Endothelial cell (in vitro differentiated cells): ENCODE measurements around the gene CARD6. TPM values are rescaled to one million over a fixed set of nuclear protein-coding genes. Genes with fewer than 3 reads are reported as not detected.
A peak's percentile ranks its signal among the peaks of the same experiment; 100 is the strongest.
"Not testable (repeated sequence)": the region's sequence is repeated elsewhere in the genome, so short reads cannot be mapped to it uniquely, and the experiment has no call there.

Source experiments
- DNase-seq: peaks from one replicate; pipeline ENCODE4 v3.0.0; 2021; ENCODE audit warnings: low spot score
- H3K27ac Mint-ChIP-seq: one replicate; pipeline ENCODE4 v1.8.0; 2021; ENCODE audit warnings: mixed read lengths, inconsistent platforms; ENCODE audit not compliant: unreplicated experiment
- H3K27me3 Mint-ChIP-seq: one replicate; pipeline ENCODE4 v1.8.0; 2021; ENCODE audit warnings: mild to moderate bottlenecking, moderate library complexity, mixed read lengths, inconsistent platforms; ENCODE audit not compliant: unreplicated experiment
- H3K36me3 Mint-ChIP-seq: one replicate; pipeline ENCODE4 v1.8.0; 2021; ENCODE audit warnings: mild to moderate bottlenecking, low read depth, mixed read lengths, inconsistent platforms; ENCODE audit not compliant: unreplicated experiment
- H3K4me1 Mint-ChIP-seq: one replicate; pipeline ENCODE4 v1.8.0; 2021; ENCODE audit warnings: mild to moderate bottlenecking, mixed read lengths, inconsistent platforms; ENCODE audit not compliant: unreplicated experiment
- H3K4me3 Mint-ChIP-seq: one replicate; pipeline ENCODE4 v1.8.0; 2021; ENCODE audit warnings: mild to moderate bottlenecking, mixed read lengths, inconsistent platforms; ENCODE audit not compliant: unreplicated experiment
- H3K9me3 Mint-ChIP-seq: one replicate; pipeline ENCODE4 v1.8.0; 2021; ENCODE audit warnings: mixed read lengths, inconsistent platforms; ENCODE audit not compliant: unreplicated experiment
- CTCF ChIP-seq: fragments of 200-600 bp; sonication (generic); IDR thresholded peaks from one replicate; pipeline ENCODE4 v1.5.0; 2021; ENCODE audit warnings: antibody characterized with exemption; ENCODE audit not compliant: unreplicated experiment
- long read RNA-seq: library from polyadenylated mRNA; unstranded; transcript quantifications from one replicate; pipeline ENCODE4 v2.0.0, GENCODE V29; 2020; ENCODE audit not compliant: unreplicated experiment
- total RNA-seq: library from RNA; stranded (reverse); fragmentation: NEBNext Ultra II Directional; extraction: Animal tissue kit (Norgen Biotek cat#: 25700); gene quantifications from one replicate; pipeline ENCODE4 v1.2.1, GENCODE V29; 2021; ENCODE audit not compliant: unreplicated experiment

The CARD6 gene
- total RNA-seq: 3.7 TPM
- long read RNA-seq, full-length matches to known transcripts: 1 of 1 reads
- long read RNA-seq, partial matches to known transcripts: 0 of 1 reads
- long read RNA-seq, other reads (novel, unspliced or antisense): 0 of 1 reads

- Mint-ChIP-seq H3K4me3 (peak within 1 kb of the TSS; percentile 76), H3K36me3 (no peaks in the 10 kb centered on the region), H3K27ac (peak within 1 kb of the TSS; percentile 96), H3K4me1 (peaks cover 13% of the 10 kb centered on the region), H3K9me3 (no peaks in the 10 kb centered on the region), H3K27me3 (peaks cover under 1% of the 10 kb centered on the region)
- DNase-seq: no peak
- no peak for TF ChIP-seq CTCF
Measured at GRCh38 chr5:40841068-40841805, at the start of gene CARD6. TSS of gene CARD6 (plus strand) at chr5:40841367. CDS start at chr5:40841383, 16 bp downstream.

- no peak overlapping the region for H3K27ac Mint-ChIP-seq
- peaks cover 15% of the 10 kb centered on the region for H3K36me3 Mint-ChIP-seq
- no peaks in the 10 kb centered on the region for H3K9me3 Mint-ChIP-seq
- H3K27me3 Mint-ChIP-seq: peaks cover 2% of the 10 kb centered on the region
- H3K4me1 Mint-ChIP-seq: peaks cover 26% of the 10 kb centered on the region
- no peak overlapping the region for H3K4me3 Mint-ChIP-seq
- TF ChIP-seq CTCF: no peak
- no peak for DNase-seq
Measured at GRCh38 chr5:40791715-40792139, 49.4 kb upstream of the CARD6 start.

- H3K9me3 Mint-ChIP-seq, H3K4me3 Mint-ChIP-seq, H3K27me3 Mint-ChIP-seq, DNase-seq, H3K27ac Mint-ChIP-seq: not testable (repeated sequence)
- peaks cover 26% of the 10 kb centered on the region for H3K4me1 Mint-ChIP-seq
- H3K36me3 Mint-ChIP-seq: peaks cover 12% of the 10 kb centered on the region
Measured at GRCh38 chr5:40792691-40793090, 48.5 kb upstream of the CARD6 start.

- H3K27ac Mint-ChIP-seq: peak overlapping the region; percentile 61
- not testable (repeated sequence) for H3K4me3 Mint-ChIP-seq, H3K36me3 Mint-ChIP-seq, H3K27me3 Mint-ChIP-seq, H3K9me3 Mint-ChIP-seq, DNase-seq
- H3K4me1 Mint-ChIP-seq: peaks cover 31% of the 10 kb centered on the region
Measured at GRCh38 chr5:40794340-40794739, 46.8 kb upstream of the CARD6 start.

GRCh38 chr5:40794877-40795276, 46.3 kb upstream of the CARD6 start:
- DNase-seq, H3K36me3 Mint-ChIP-seq, H3K9me3 Mint-ChIP-seq, H3K27me3 Mint-ChIP-seq: not testable (repeated sequence)
- Mint-ChIP-seq H3K4me1 (peaks cover 31% of the 10 kb centered on the region), H3K4me3 (peak overlapping the region; percentile 73), H3K27ac (peak overlapping the region; percentile 61)

- Mint-ChIP-seq H3K4me3 (peak overlapping the region; percentile 97), H3K9me3 (no peaks in the 10 kb centered on the region), H3K27ac (peak overlapping the region; percentile 99), H3K4me1 (peaks cover 28% of the 10 kb centered on the region), H3K36me3 (peaks cover 5% of the 10 kb centered on the region), H3K27me3 (peaks cover 4% of the 10 kb centered on the region)
- no peak for TF ChIP-seq CTCF
- DNase-seq: no peak
Measured at GRCh38 chr5:40796487-40796889, 44.7 kb upstream of the CARD6 start.
